HG02885 (cell line): ENCODE results near the gene HS3ST1.
A peak's percentile ranks its signal among the peaks of the same experiment; 100 is the strongest.

Experiments
- ATAC-seq: cut with Tn5 transposase; IDR thresholded peaks from one replicate; pipeline ENCODE4 v1.9.1; 2021; ENCODE audit warnings: mild to moderate bottlenecking; ENCODE audit not compliant: unreplicated experiment, poor library complexity

HS3ST1 gene

GRCh38 chr4:11436084-11436483, 7.4 kb upstream of the HS3ST1 start:
- ATAC-seq, result peak; percentile 82

- ATAC-seq, result no peak
These were observed 6.9 kb upstream of the HS3ST1 start for GRCh38 chr4:11435557-11435956.

- ATAC-seq, result no peak
These were observed 2.4 kb upstream of the HS3ST1 start for GRCh38 chr4:11431111-11431510.

- ATAC-seq, result no peak
These were observed 1.8 kb upstream of the HS3ST1 start for GRCh38 chr4:11430536-11430935.

GRCh38 chr4:11429699-11430045, 978 bp upstream of the HS3ST1 start:
- ATAC-seq, result no peak

GRCh38 chr4:11428899-11429698, 405 bp upstream of the HS3ST1 start:
- peak; percentile 82 for ATAC-seq

GRCh38 chr4:11427121-11427996, 1.3 kb downstream of the HS3ST1 start:
- no peak for ATAC-seq

- ATAC-seq, result no peak
These were observed 2.0 kb downstream of the HS3ST1 start for GRCh38 chr4:11426731-11427120.

GRCh38 chr4:11426003-11426402, 2.7 kb downstream of the HS3ST1 start:
- ATAC-seq, result no peak

GRCh38 chr4:11424856-11425255, 3.8 kb downstream of the HS3ST1 start:
- ATAC-seq, result no peak

- ATAC-seq, result peak; percentile 50
These were observed 4.7 kb downstream of the HS3ST1 start for GRCh38 chr4:11424000-11424399.

GRCh38 chr4:11423465-11423864, 5.2 kb downstream of the HS3ST1 start:
- no peak for ATAC-seq

GRCh38 chr4:11421116-11421515, 7.6 kb downstream of the HS3ST1 start:
- ATAC-seq, result no peak

GRCh38 chr4:11420327-11420726, 8.4 kb downstream of the HS3ST1 start:
- ATAC-seq, result no peak

- ATAC-seq, result no peak
These were observed 10.1 kb downstream of the HS3ST1 start for GRCh38 chr4:11418610-11419009.

- no peak for ATAC-seq
These were observed 12.0 kb downstream of the HS3ST1 start for GRCh38 chr4:11416767-11417113.

- ATAC-seq, result peak; percentile 31
These were observed 12.5 kb downstream of the HS3ST1 start for GRCh38 chr4:11416071-11416766.

- ATAC-seq, result peak; percentile 81
These were observed 13.2 kb downstream of the HS3ST1 start for GRCh38 chr4:11415409-11416070.

GRCh38 chr4:11412211-11412610, 16.5 kb downstream of the HS3ST1 start:
- no peak for ATAC-seq

- no peak for ATAC-seq
These were observed 19.1 kb downstream of the HS3ST1 start for GRCh38 chr4:11409632-11410031.
